Measurements from ENCODE around the gene ODAD3.
"Not testable (repeated sequence)": the region's sequence is repeated elsewhere in the genome, so short reads cannot be mapped to it uniquely, and the experiment has no call there.

Gene ODAD3

GRCh38 chr19:11457831-11458230 is 22.9 kb upstream of the ODAD3 start:
- TF ChIP-seq CTCF (IDR thresholded peaks at IDR 0.05; ENCODE audit: insufficient read depth, missing control alignments) = no peak
- DNase-seq (ENCODE audit: insufficient read length, low spot score) (no peak), FAIRE-seq (no peak)

DNA sequence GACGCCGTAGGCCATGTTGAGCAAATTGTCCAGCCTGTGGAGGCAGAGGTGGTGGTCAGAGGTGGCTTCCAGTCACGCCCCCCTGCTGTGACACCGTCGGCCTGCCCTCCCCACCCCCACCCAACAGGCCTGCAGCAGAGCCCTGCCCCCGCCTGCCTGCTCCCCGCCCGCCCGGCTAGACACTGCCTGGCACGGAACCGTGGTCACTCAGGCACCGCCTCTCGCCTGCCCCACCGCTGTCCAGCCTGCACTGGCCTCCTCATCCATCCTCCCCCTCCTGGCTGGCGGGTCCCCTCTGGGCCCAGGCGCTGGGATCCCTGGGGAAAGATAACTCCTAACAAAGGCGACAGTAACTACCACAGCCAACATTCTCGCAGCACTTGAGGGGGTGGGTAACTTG is 22.2 kb upstream of the ODAD3 start:
- FAIRE-seq = no peak
- TF ChIP-seq CTCF (IDR thresholded peaks at IDR 0.05; ENCODE audit: insufficient read depth, missing control alignments) = no peak
- DNase-seq (ENCODE audit: insufficient read length, low spot score) = no peak

GRCh38 chr19:11456659-11457058 is 21.7 kb upstream of the ODAD3 start:
- TF ChIP-seq CTCF (IDR thresholded peaks at IDR 0.05; ENCODE audit: insufficient read depth, missing control alignments) = no peak
- DNase-seq (ENCODE audit: insufficient read length, low spot score) = no peak
- FAIRE-seq = no peak

DNA sequence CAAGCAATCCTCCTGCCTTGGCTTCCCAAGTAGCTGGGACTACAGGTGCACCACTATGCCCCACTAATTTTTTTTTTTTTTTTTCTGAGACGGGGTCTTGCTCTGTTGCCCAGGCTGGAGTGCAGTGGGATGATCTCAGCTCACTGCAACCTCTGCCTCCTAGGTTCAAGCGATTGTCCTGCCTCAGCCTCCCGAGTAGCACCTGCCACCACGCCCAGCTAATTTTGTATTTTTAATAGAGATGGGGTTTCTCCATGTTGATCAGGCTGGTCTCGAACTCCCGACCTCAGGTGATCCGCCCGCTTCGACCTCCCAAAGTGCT is 20.3 kb upstream of the ODAD3 start:
- not testable (repeated sequence) for FAIRE-seq; DNase-seq (ENCODE audit: insufficient read length, low spot score)

DNA sequence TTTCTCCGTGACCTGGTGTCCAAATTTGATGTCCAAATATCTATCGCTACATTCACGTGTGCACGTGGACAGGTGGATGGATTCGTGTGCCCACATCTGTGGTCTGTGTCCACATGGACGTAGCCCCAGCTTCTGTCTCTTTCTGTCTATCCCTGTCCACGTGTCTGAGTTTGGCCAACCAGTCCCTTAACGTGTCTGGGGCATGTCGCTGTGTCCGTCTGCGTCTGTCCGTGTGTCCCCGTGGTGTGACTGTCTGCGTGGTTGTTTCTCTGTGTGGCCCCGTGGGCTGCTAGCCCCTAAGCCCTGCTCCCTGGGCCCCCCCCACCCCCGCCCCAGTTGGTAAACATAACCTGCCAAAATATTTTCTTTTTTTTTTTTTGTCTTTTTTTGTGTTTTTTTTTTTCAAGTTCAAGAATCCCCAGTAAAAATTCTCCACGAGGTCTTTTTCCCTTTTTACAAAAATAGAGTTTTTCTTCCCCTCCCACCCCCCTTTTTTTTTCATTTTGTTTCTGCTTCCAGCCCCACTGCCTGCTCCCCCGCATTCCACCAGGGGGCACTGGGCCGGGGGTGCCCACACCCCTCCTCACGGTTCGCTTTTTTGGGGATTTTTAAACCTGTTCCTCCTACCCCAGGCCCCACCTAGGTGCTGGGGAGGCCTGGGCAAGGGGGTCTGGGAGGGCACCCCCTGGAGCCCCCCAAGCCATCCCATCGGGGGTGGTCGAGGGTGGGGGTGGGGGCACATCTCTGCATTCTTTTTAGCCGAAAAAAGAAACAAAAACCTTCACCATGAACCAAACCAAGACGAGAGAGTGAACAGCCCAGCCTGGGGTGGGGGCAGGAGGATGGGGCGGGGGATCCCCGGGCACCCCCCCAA is 18.8 kb upstream of the ODAD3 start:
- peak; percentile 38 for TF ChIP-seq CTCF (IDR thresholded peaks at IDR 0.05; ENCODE audit: insufficient read depth, missing control alignments)
- FAIRE-seq (no peak), DNase-seq (ENCODE audit: insufficient read length, low spot score) (peak; percentile 24)

- FAIRE-seq = no peak
- DNase-seq (ENCODE audit: insufficient read length, low spot score) = peak; percentile 23
- TF ChIP-seq CTCF (IDR thresholded peaks at IDR 0.05; ENCODE audit: insufficient read depth, missing control alignments) = peak; percentile 6
Observed at GRCh38 chr19:11452620-11453310, 17.8 kb upstream of the ODAD3 start.

DNA sequence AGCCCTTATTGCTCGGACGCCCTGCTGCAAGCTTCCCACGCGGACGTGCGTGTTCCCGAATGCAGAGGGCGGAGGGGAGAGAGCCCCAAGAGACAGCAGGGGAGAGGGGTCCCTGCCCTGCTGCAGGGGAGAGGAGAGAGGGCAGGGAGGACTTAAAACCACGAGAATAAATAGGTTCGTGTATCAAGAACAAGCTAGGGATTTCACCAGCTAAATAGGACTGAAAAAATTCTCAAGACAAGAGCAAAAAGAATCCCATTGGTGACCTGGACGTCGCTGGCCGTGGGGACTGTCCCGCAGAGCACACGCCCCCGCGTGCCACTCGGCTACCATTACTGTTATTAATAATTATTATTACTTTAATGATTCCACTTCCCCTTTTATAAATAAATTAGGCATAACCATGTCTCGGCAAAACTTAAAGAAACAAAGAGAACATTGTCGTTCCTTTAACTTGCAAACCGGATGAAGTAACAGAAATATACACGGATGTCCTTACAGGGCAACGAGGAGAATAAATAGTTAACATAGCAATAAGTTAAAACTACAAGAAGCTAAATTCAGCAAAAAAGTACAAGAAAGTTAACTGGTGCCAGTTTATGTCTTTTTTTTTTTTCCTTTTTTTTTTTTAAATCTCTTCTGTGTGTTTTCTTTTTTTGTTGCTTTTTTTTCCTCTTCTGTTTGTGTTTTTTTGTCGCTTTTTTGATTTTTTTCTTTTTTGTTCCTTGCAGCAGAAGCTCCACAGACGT is 17.1 kb upstream of the ODAD3 start:
- FAIRE-seq (no peak), DNase-seq (ENCODE audit: insufficient read length, low spot score) (peak; percentile 27)
- no peak for TF ChIP-seq CTCF (IDR thresholded peaks at IDR 0.05; ENCODE audit: insufficient read depth, missing control alignments)
